WTC11 (cell line): ENCODE results near the gene HDAC9. TPM values are rescaled to one million over a fixed set of nuclear protein-coding genes. Genes with fewer than 3 reads are reported as not detected.

ENCODE experiments used
- ATAC-seq: fragments of 200-7000 bp; cut with Tn5 transposase; 2 replicates; pipeline ENCODE4 v1.10.0; 2021; ENCODE audit warnings: mild to moderate bottlenecking, moderate library complexity
- CTCF ChIA-PET: fragments of 300-600 bp; sonication (Branson Sonifier 250); formaldehyde crosslinking; loops from one replicate; lab custom pipeline; 2021; ENCODE audit warnings: antibody characterized with exemption; lab: Charles Lee
- POLR2A ChIA-PET: fragments of 350-600 bp; sonication (Branson Sonifier 250); formaldehyde crosslinking; loops from one replicate; lab custom pipeline; 2021; ENCODE audit warnings: antibody characterized with exemption; lab: Charles Lee
- DNase-seq: peaks from one replicate; pipeline ENCODE4 v3.0.0; 2021; ENCODE audit warnings: low spot score
- H3K27ac Mint-ChIP-seq: 2 replicates; pipeline ENCODE4 v1.8.0; 2021; ENCODE audit warnings: mixed read lengths
- H3K27me3 Mint-ChIP-seq: 2 replicates; pipeline ENCODE4 v1.8.0; 2021; ENCODE audit warnings: low read depth, mild to moderate bottlenecking, moderate library complexity, mixed read lengths
- H3K36me3 Mint-ChIP-seq: 2 replicates; pipeline ENCODE4 v1.8.0; 2021; ENCODE audit warnings: mixed read lengths
- H3K4me1 Mint-ChIP-seq: 2 replicates; pipeline ENCODE4 v1.8.0; 2022; ENCODE audit warnings: mixed read lengths
- H3K4me3 Mint-ChIP-seq: 2 replicates; pipeline ENCODE4 v1.8.0; 2021; ENCODE audit warnings: mild to moderate bottlenecking, moderate library complexity, mixed read lengths
- H3K9me3 Mint-ChIP-seq: 2 replicates; pipeline ENCODE4 v1.8.0; 2021; ENCODE audit warnings: mixed read lengths
- AR ChIP-seq: fragments of 250-450 bp; sonication (Bioruptor Pico); IDR thresholded peaks from 2 replicates; pipeline ENCODE4 v1.9.0; 2021; ENCODE audit warnings: mild to moderate bottlenecking
- ESRRA ChIP-seq: sonication (generic); formaldehyde crosslinking; IDR thresholded peaks from 2 replicates; pipeline ENCODE4 v1.8.1; 2022; ENCODE audit warnings: mild to moderate bottlenecking, missing genetic modification reagents, borderline replicate concordance
- FOXK1 ChIP-seq: sonication (generic); formaldehyde crosslinking; IDR thresholded peaks from 2 replicates; pipeline ENCODE4 v1.8.0; 2022; ENCODE audit warnings: mild to moderate bottlenecking, moderate library complexity, missing genetic modification reagents
- HMGXB4 ChIP-seq: sonication (generic); formaldehyde crosslinking; IDR thresholded peaks from 2 replicates; pipeline ENCODE4 v1.8.1; 2023; ENCODE audit warnings: mild to moderate bottlenecking, moderate library complexity, missing genetic modification reagents
- IRF2 ChIP-seq: sonication (generic); formaldehyde crosslinking; IDR thresholded peaks from 2 replicates; pipeline ENCODE4 v1.8.0; 2022; ENCODE audit warnings: low read depth, missing genetic modification reagents, borderline replicate concordance
- MYBL2 ChIP-seq: sonication (generic); formaldehyde crosslinking; IDR thresholded peaks from 2 replicates; pipeline ENCODE4 v1.8.1; 2023; ENCODE audit warnings: mild to moderate bottlenecking, moderate library complexity, missing genetic modification reagents
- NR3C1 ChIP-seq: sonication (generic); formaldehyde crosslinking; conservative IDR thresholded peaks from 2 replicates; pipeline ENCODE4 v1.8.1; 2023; ENCODE audit warnings: low read depth, mild to moderate bottlenecking, missing genetic modification reagents
- TEAD1 ChIP-seq: sonication (generic); formaldehyde crosslinking; IDR thresholded peaks from 2 replicates; pipeline ENCODE4 v1.8.0; 2022; ENCODE audit warnings: mild to moderate bottlenecking, missing genetic modification reagents
- USF2 ChIP-seq: sonication (generic); formaldehyde crosslinking; IDR thresholded peaks from 2 replicates; pipeline ENCODE4 v1.8.1; 2023; ENCODE audit warnings: mild to moderate bottlenecking, missing genetic modification reagents, moderate library complexity
- ZNF121 ChIP-seq: sonication (generic); formaldehyde crosslinking; IDR thresholded peaks from 2 replicates; pipeline ENCODE4 v1.8.0; 2023; ENCODE audit warnings: missing genetic modification reagents
- ZNF416 ChIP-seq: fragments of 250-450 bp; sonication (Bioruptor Pico); IDR thresholded peaks from 2 replicates; pipeline ENCODE4 v1.9.0; 2021; ENCODE audit warnings: mild to moderate bottlenecking, inconsistent platforms
- total RNA-seq: library from RNA; stranded (reverse); gene quantifications from 3 replicates; pipeline ENCODE4 v1.2.3, GENCODE V29; 2021
- TF ChIP-seq, protein P1 (sequence below): sonication (generic); formaldehyde crosslinking; IDR thresholded peaks from 2 replicates; pipeline ENCODE4 v1.8.1; 2023; ENCODE audit warnings: mild to moderate bottlenecking, missing genetic modification reagents, moderate library complexity
- TF ChIP-seq, protein P2 (sequence below): fragments of 250-450 bp; sonication (Bioruptor Pico); IDR thresholded peaks from 2 replicates; pipeline ENCODE4 v1.9.0; 2021; ENCODE audit warnings: mild to moderate bottlenecking, borderline replicate concordance
- TF ChIP-seq, protein P3 (sequence below): sonication (generic); formaldehyde crosslinking; IDR thresholded peaks from 2 replicates; pipeline ENCODE4 v1.8.1; 2022; ENCODE audit warnings: mild to moderate bottlenecking, missing genetic modification reagents, moderate library complexity, borderline replicate concordance
- TF ChIP-seq, protein P4 (sequence below): fragments of 250-450 bp; sonication (Bioruptor Pico); IDR thresholded peaks from 2 replicates; pipeline ENCODE4 v1.9.0; 2021; ENCODE audit warnings: mild to moderate bottlenecking
- TF ChIP-seq, protein P5 (sequence below): fragments of 250-450 bp; sonication (Bioruptor Pico); IDR thresholded peaks from 2 replicates; pipeline ENCODE4 v1.9.0; 2021; ENCODE audit warnings: moderate library complexity, mild to moderate bottlenecking, inconsistent platforms, borderline replicate concordance

The HDAC9 gene
- total RNA-seq, 1 experiment from 2014 or later = 18.8 TPM

DNA sequence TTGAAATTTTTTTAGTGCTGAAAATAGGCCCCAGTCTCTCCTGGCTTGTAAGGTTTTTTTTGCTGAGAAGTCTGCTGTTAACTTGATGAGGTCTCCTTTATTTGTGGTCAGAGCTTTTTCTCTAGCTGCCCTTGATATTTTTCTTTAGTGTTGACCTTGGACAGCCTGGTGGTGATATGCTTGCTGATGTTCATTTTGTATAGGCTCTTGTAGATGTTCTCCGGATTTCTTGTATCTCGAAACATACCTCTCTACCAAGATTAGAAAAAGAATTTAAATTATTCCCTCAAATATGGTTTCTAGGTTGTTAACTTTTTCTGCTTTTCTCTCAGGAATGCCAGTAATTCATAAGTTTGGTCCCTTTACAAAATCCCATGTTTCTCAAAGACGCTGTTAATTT is 519.5 kb downstream of the HDAC9 start:
- no peaks in the 10 kb centered on the region for H3K36me3 Mint-ChIP-seq
- ATAC-seq = no peak
- H3K9me3 Mint-ChIP-seq = no peaks in the 10 kb centered on the region
- TF ChIP-seq NR3C1 (no peak), USF2 (CRISPR knock-in tag) (no peak), TEAD1 (CRISPR knock-in tag) (no peak), FOXK1 (CRISPR knock-in tag) (no peak), IRF2 (CRISPR knock-in tag) (no peak), MYBL2 (no peak), ZNF121 (CRISPR knock-in tag) (no peak), ESRRA (CRISPR knock-in tag) (no peak), ZNF416 (no peak), AR (no peak), HMGXB4 (CRISPR knock-in tag) (no peak)
- TF ChIP-seq, protein P1, sequence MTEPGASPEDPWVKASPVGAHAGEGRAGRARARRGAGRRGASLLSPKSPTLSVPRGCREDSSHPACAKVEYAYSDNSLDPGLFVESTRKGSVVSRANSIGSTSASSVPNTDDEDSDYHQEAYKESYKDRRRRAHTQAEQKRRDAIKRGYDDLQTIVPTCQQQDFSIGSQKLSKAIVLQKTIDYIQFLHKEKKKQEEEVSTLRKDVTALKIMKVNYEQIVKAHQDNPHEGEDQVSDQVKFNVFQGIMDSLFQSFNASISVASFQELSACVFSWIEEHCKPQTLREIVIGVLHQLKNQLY (CRISPR knock-in tag) = no peak
- TF ChIP-seq, protein P2, sequence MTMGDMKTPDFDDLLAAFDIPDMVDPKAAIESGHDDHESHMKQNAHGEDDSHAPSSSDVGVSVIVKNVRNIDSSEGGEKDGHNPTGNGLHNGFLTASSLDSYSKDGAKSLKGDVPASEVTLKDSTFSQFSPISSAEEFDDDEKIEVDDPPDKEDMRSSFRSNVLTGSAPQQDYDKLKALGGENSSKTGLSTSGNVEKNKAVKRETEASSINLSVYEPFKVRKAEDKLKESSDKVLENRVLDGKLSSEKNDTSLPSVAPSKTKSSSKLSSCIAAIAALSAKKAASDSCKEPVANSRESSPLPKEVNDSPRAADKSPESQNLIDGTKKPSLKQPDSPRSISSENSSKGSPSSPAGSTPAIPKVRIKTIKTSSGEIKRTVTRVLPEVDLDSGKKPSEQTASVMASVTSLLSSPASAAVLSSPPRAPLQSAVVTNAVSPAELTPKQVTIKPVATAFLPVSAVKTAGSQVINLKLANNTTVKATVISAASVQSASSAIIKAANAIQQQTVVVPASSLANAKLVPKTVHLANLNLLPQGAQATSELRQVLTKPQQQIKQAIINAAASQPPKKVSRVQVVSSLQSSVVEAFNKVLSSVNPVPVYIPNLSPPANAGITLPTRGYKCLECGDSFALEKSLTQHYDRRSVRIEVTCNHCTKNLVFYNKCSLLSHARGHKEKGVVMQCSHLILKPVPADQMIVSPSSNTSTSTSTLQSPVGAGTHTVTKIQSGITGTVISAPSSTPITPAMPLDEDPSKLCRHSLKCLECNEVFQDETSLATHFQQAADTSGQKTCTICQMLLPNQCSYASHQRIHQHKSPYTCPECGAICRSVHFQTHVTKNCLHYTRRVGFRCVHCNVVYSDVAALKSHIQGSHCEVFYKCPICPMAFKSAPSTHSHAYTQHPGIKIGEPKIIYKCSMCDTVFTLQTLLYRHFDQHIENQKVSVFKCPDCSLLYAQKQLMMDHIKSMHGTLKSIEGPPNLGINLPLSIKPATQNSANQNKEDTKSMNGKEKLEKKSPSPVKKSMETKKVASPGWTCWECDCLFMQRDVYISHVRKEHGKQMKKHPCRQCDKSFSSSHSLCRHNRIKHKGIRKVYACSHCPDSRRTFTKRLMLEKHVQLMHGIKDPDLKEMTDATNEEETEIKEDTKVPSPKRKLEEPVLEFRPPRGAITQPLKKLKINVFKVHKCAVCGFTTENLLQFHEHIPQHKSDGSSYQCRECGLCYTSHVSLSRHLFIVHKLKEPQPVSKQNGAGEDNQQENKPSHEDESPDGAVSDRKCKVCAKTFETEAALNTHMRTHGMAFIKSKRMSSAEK (CRISPR knock-in tag) = no peak
- TF ChIP-seq, protein P3, sequence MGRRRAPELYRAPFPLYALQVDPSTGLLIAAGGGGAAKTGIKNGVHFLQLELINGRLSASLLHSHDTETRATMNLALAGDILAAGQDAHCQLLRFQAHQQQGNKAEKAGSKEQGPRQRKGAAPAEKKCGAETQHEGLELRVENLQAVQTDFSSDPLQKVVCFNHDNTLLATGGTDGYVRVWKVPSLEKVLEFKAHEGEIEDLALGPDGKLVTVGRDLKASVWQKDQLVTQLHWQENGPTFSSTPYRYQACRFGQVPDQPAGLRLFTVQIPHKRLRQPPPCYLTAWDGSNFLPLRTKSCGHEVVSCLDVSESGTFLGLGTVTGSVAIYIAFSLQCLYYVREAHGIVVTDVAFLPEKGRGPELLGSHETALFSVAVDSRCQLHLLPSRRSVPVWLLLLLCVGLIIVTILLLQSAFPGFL (CRISPR knock-in tag) = no peak
- TF ChIP-seq, protein P4, sequence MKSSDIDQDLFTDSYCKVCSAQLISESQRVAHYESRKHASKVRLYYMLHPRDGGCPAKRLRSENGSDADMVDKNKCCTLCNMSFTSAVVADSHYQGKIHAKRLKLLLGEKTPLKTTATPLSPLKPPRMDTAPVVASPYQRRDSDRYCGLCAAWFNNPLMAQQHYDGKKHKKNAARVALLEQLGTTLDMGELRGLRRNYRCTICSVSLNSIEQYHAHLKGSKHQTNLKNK (CRISPR knock-in tag) = no peak
- TF ChIP-seq, protein P5, sequence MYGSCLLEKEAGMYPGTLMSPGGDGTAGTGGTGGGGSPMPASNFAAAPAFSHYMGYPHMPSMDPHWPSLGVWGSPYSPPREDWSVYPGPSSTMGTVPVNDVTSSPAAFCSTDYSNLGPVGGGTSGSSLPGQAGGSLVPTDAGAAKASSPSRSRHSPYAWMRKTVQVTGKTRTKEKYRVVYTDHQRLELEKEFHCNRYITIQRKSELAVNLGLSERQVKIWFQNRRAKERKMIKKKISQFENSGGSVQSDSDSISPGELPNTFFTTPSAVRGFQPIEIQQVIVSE (CRISPR knock-in tag) = no peak
- no peak overlapping the region for H3K4me3 Mint-ChIP-seq
- POLR2A ChIA-PET = interaction anchor here (0.6 kb wide), 1 partner anchor 100 kb away, joined by 3 read pairs; no protein-coding TSS in a partner anchor
- no peak overlapping the region for H3K27ac Mint-ChIP-seq
- peaks cover 1% of the 10 kb centered on the region for H3K4me1 Mint-ChIP-seq
- CTCF ChIA-PET = interaction anchor here (0.5 kb wide), 1 partner anchor 172 kb away, joined by 4 read pairs; no protein-coding TSS in a partner anchor
- no peaks in the 10 kb centered on the region for H3K27me3 Mint-ChIP-seq
- DNase-seq = no peak
